Mesenchymal stem cell (in vitro differentiated cells and primary cell): ENCODE data around the gene IL1RL2.

Experiments used
- DNase-seq: peaks from one replicate; pipeline ENCODE4 v3.0.0-alpha.2; 2013
- H2AFZ ChIP-seq: one replicate; pipeline ENCODE4 v1.6.1; 2013; ENCODE audit warnings: low read depth, mild to moderate bottlenecking, control low read depth, inconsistent platforms, low read length, moderate library complexity
- H2AK5ac ChIP-seq: 2 replicates; pipeline ENCODE4 v1.6.1; 2013; ENCODE audit warnings: low read length, moderate library complexity, mild to moderate bottlenecking, inconsistent platforms; ENCODE audit not compliant: severe bottlenecking
- H2BK120ac ChIP-seq: one replicate; pipeline ENCODE4 v1.6.1; 2013; ENCODE audit warnings: low read depth, mild to moderate bottlenecking, inconsistent platforms, low read length, moderate library complexity
- H2BK12ac ChIP-seq, 2 experiments: one replicate each; pipeline ENCODE4 v1.6.1; 2013; ENCODE audit warnings: inconsistent platforms in 2 of 2, low read length in 2 of 2, mild to moderate bottlenecking in 2 of 2, moderate library complexity in 2 of 2, control low read depth in 1 of 2
- H2BK15ac ChIP-seq: one replicate; pipeline ENCODE4 v1.6.1; 2013; ENCODE audit warnings: mild to moderate bottlenecking, low read depth, inconsistent platforms; ENCODE audit not compliant: poor library complexity, severe bottlenecking
- H2BK5ac ChIP-seq: 2 replicates; pipeline ENCODE4 v1.6.1; 2013; ENCODE audit warnings: low read depth, mild to moderate bottlenecking, low read length, control low read depth, inconsistent platforms; ENCODE audit not compliant: poor library complexity, severe bottlenecking
- H3K14ac ChIP-seq, 2 experiments: one replicate each; pipeline ENCODE4 v1.6.1; 2013; ENCODE audit warnings: inconsistent platforms in 2 of 2, low read length in 2 of 2, control low read depth in 1 of 2, mild to moderate bottlenecking in 1 of 2, moderate library complexity in 1 of 2
- H3K18ac ChIP-seq, 2 experiments: one replicate each; pipeline ENCODE4 v1.6.1; 2013; ENCODE audit warnings: inconsistent platforms in 2 of 2, low read length in 2 of 2, control low read depth in 1 of 2, low read depth in 1 of 2, mild to moderate bottlenecking in 1 of 2
- H3K23ac ChIP-seq, 2 experiments: one replicate each; pipeline ENCODE4 v1.6.1; 2013; ENCODE audit warnings: inconsistent platforms in 2 of 2, low read length in 2 of 2, mild to moderate bottlenecking in 2 of 2, moderate library complexity in 2 of 2, control low read depth in 1 of 2
- H3K27ac ChIP-seq: 2 replicates; pipeline ENCODE4 v1.5.1; 2013; ENCODE audit warnings: mild to moderate bottlenecking, moderate library complexity, low read length, control low read depth, inconsistent platforms; ENCODE audit not compliant: poor library complexity, severe bottlenecking
- H3K27me3 ChIP-seq, 2 experiments: 2 replicates each; pipeline versions ENCODE4 v1.6.1 to v1.7.0; 2013; ENCODE audit warnings: low read length in 2 of 2, mild to moderate bottlenecking in 2 of 2, moderate library complexity in 2 of 2, control low read depth in 1 of 2, inconsistent platforms in 1 of 2; ENCODE audit not compliant: control insufficient read depth in 1 of 2, insufficient read depth in 1 of 2
- H3K36me3 ChIP-seq, 2 experiments: 2 replicates each; pipeline versions ENCODE4 v1.6.1 to v1.7.0; 2013; ENCODE audit warnings: low read length in 2 of 2, control low read depth in 1 of 2, inconsistent platforms in 1 of 2, low read depth in 1 of 2, mild to moderate bottlenecking in 1 of 2; ENCODE audit not compliant: insufficient read depth in 2 of 2, control insufficient read depth in 1 of 2
- H3K4ac ChIP-seq, 2 experiments: one replicate each; pipeline ENCODE4 v1.6.1; 2013; ENCODE audit warnings: inconsistent platforms in 2 of 2, low read length in 2 of 2, mild to moderate bottlenecking in 2 of 2, moderate library complexity in 2 of 2, control low read depth in 1 of 2, low read depth in 1 of 2
- H3K4me1 ChIP-seq: 2 replicates; pipeline ENCODE4 v1.6.1; 2013; ENCODE audit warnings: low read depth, low read length, control low read depth; ENCODE audit not compliant: control insufficient read depth, insufficient read depth
- H3K4me2 ChIP-seq: 2 replicates; pipeline ENCODE4 v1.6.1; 2013; ENCODE audit warnings: low read length, mild to moderate bottlenecking, inconsistent platforms; ENCODE audit not compliant: poor library complexity, severe bottlenecking
- H3K4me3 ChIP-seq, 2 experiments: 2 replicates each; pipeline versions ENCODE4 v1.5.1 to v1.7.0; 2013; ENCODE audit warnings: low read length in 2 of 2, mild to moderate bottlenecking in 2 of 2, control low read depth in 1 of 2, low read depth in 1 of 2; ENCODE audit not compliant: insufficient read depth in 1 of 2
- H3K79me1 ChIP-seq: replicated peaks from 2 replicates; pipeline ENCODE4 v1.6.1; 2013; ENCODE audit warnings: mild to moderate bottlenecking, control low read depth, low read length, inconsistent platforms; ENCODE audit not compliant: poor library complexity, severe bottlenecking
- H3K9ac ChIP-seq: 2 replicates; pipeline ENCODE4 v1.7.0; 2013; ENCODE audit warnings: mild to moderate bottlenecking, low read length, moderate library complexity
- H3K9me3 ChIP-seq: 2 replicates; pipeline ENCODE4 v1.7.0; 2013; ENCODE audit warnings: mild to moderate bottlenecking, low read length; ENCODE audit not compliant: control insufficient read depth
- H4K8ac ChIP-seq: one replicate; pipeline ENCODE4 v1.6.1; 2013; ENCODE audit warnings: inconsistent platforms, mild to moderate bottlenecking, low read length, moderate library complexity
- H4K91ac ChIP-seq: one replicate; pipeline ENCODE4 v1.6.1; 2013; ENCODE audit warnings: mild to moderate bottlenecking, low read length, inconsistent platforms
- WGBS: methylation state at CpG from one replicate; pipeline ENCODE4 v1.1.7; 2013; ENCODE audit warnings: mixed read lengths; 5-methylcytosine and 5-hydroxymethylcytosine counted together

IL1RL2 gene

DNA sequence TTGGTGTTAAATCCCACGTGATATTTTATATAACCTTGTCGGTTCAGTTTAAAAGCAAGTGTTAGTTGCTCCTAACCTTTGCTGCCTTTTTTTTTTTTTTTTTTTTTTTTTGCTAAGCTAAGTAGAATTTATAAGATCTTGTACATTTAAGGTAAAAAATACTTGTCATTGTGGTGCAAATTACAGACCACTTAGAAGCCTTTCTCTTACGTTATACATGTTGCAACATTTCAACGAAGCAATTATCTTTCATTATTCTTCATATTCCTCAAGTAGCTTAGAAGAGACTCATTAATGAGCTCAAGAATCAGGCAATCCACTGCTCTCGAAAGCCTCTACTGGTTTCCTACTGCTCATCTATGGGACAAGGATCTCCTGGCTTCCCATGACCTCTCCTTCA is 14.9 kb upstream of the IL1RL2 start:
- no peak overlapping the region for H2AK5ac ChIP-seq
- DNase-seq, result no peak
- no peak overlapping the region for H2BK120ac ChIP-seq
- H3K4me2 ChIP-seq, result no peak overlapping the region
- H3K9ac ChIP-seq, result no peak overlapping the region
- H4K8ac ChIP-seq, result no peak overlapping the region
- H2BK5ac ChIP-seq, result no peak overlapping the region
- H3K14ac ChIP-seq, result no peak overlapping the region
- H3K9me3 ChIP-seq, result no peaks in the 10 kb centered on the region
- H3K79me1 ChIP-seq, result no peaks in the 10 kb centered on the region
- H2BK15ac ChIP-seq, result no peak overlapping the region
- no peak overlapping the region for H3K4ac ChIP-seq
- no peak overlapping the region for H3K27ac ChIP-seq
- H2BK12ac ChIP-seq, result no peak overlapping the region
- H3K36me3 ChIP-seq, result peaks cover 3 to 97% of the 10 kb centered on the region in 2 experiments
- H3K18ac ChIP-seq, result no peak overlapping the region
- H3K23ac ChIP-seq, result no peak overlapping the region
- H4K91ac ChIP-seq, result no peak overlapping the region
- WGBS, result 97% methylated on average over 3 of the region's 5 CpGs
- H3K4me3 ChIP-seq, result no peak overlapping the region
- H3K4me1 ChIP-seq, result no peaks in the 10 kb centered on the region
- no peaks in the 10 kb centered on the region for H3K27me3 ChIP-seq
- H2AFZ ChIP-seq, result no peak overlapping the region

DNA sequence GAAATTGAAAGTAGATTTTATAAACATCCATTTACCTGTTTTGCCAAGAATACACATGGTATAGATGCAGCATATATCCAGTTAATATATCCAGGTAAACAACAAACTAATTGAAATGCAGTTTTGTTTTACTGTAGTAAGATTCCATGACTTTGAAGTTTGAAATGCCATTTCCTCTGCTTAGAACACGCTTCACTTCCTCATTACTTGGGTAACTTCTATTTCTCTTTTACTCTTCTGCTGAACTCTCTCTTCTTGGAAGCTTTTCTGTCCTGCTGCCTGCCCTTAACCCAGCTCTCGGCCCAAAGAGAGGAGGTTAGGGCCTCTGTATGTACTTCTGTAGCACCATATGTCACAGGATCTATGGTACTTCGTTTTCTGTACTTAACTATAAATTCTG is 14.1 kb upstream of the IL1RL2 start:
- no peak overlapping the region for H3K23ac ChIP-seq
- no peak for DNase-seq
- no peak overlapping the region for H3K4me2 ChIP-seq
- no peak overlapping the region for H4K8ac ChIP-seq
- peaks cover 4 to 100% of the 10 kb centered on the region in 2 experiments for H3K36me3 ChIP-seq
- H3K18ac ChIP-seq, result no peak overlapping the region
- H3K9ac ChIP-seq, result no peak overlapping the region
- H2BK15ac ChIP-seq, result no peak overlapping the region
- H2AK5ac ChIP-seq, result no peak overlapping the region
- H3K4me1 ChIP-seq, result no peaks in the 10 kb centered on the region
- no peaks in the 10 kb centered on the region for H3K9me3 ChIP-seq
- no peak overlapping the region for H3K4me3 ChIP-seq
- no peaks in the 10 kb centered on the region for H3K27me3 ChIP-seq
- no peak overlapping the region for H4K91ac ChIP-seq
- H3K14ac ChIP-seq, result no peak overlapping the region
- no peak overlapping the region for H3K27ac ChIP-seq
- no peak overlapping the region for H2BK120ac ChIP-seq
- H2BK12ac ChIP-seq, result no peak overlapping the region
- H2BK5ac ChIP-seq, result no peak overlapping the region
- H3K79me1 ChIP-seq, result no peaks in the 10 kb centered on the region
- 60% methylated on average over 1 of the region's 3 CpGs for WGBS
- H2AFZ ChIP-seq, result no peak overlapping the region
- H3K4ac ChIP-seq, result no peak overlapping the region

DNA sequence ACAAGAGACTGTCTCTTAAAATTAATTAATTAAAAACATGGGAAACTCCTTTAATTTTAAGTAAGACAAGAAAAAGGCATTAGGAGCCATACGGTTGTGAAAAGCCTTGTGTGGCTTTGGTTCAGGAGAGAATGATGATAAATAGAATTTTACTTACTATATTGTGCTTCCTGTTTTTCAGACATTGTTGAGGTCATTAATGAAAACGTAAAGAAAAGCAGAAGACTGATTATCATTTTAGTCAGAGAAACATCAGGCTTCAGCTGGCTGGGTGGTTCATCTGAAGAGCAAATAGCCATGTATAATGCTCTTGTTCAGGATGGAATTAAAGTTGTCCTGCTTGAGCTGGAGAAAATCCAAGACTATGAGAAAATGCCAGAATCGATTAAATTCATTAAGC is 10.7 kb upstream of the IL1RL2 start:
- H3K23ac ChIP-seq, result no peak overlapping the region
- no peak overlapping the region for H2AK5ac ChIP-seq
- H3K4me3 ChIP-seq, result no peak overlapping the region
- no peak overlapping the region for H2BK120ac ChIP-seq
- H2AFZ ChIP-seq, result no peak overlapping the region
- H3K14ac ChIP-seq, result no peak overlapping the region
- no peak overlapping the region for H4K91ac ChIP-seq
- H3K4ac ChIP-seq, result no peak overlapping the region
- H3K79me1 ChIP-seq, result no peaks in the 10 kb centered on the region
- peaks cover 8 to 95% of the 10 kb centered on the region in 2 experiments for H3K36me3 ChIP-seq
- no peak overlapping the region for H4K8ac ChIP-seq
- no peak overlapping the region for H2BK15ac ChIP-seq
- no peak overlapping the region for H2BK5ac ChIP-seq
- no peaks in the 10 kb centered on the region for H3K9me3 ChIP-seq
- H3K4me2 ChIP-seq, result no peak overlapping the region
- H3K27ac ChIP-seq, result no peak overlapping the region
- no peaks in the 10 kb centered on the region for H3K27me3 ChIP-seq
- H3K4me1 ChIP-seq, result no peaks in the 10 kb centered on the region
- no peak for DNase-seq
- no peak overlapping the region for H2BK12ac ChIP-seq
- 98% methylated on average over 3 of the region's 3 CpGs for WGBS
- no peak overlapping the region for H3K9ac ChIP-seq
- H3K18ac ChIP-seq, result no peak overlapping the region

DNA sequence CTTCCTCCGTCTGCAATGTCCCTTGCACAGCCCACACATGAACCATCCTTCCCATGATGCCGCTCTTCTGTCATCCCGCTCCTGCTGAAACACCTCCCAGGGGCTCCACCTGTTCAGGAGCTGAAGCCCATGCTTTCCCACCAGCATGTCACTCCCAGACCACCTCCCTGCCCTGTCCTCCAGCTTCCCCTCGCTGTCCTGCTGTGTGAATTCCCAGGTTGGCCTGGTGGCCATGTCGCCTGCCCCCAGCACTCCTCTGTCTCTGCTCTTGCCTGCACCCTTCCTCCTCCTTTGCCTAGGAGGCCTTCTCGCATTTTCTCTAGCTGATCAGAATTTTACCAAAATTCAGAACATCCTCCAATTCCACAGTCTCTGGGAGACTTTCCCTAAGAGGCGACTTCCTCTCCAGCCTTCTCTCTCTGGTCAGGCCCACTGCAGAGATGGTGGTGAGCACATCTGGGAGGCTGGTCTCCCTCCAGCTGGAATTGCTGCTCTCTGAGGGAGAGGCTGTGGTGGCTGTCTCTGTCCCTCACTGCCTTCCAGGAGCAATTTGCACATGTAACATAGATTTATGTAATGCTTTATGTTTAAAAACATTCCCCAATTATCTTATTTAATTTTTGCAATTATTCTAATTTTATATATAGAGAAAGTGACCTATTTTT is 8.9 kb upstream of the IL1RL2 start:
- Histone ChIP-seq H2BK12ac (no peak overlapping the region), H3K23ac (no peak overlapping the region), H3K4me3 (no peak overlapping the region), H3K27me3 (no peaks in the 10 kb centered on the region), H3K14ac (no peak overlapping the region), H2AFZ (no peak overlapping the region), H3K4me1 (no peaks in the 10 kb centered on the region), H2BK5ac (no peak overlapping the region), H3K4ac (no peak overlapping the region), H3K18ac (peak overlapping the region; percentile 8 to 37), H3K4me2 (no peak overlapping the region), H3K79me1 (no peaks in the 10 kb centered on the region), H3K9me3 (no peaks in the 10 kb centered on the region), H4K8ac (peak overlapping the region; percentile 39), H3K9ac (no peak overlapping the region), H3K36me3 (peaks cover 8 to 77% of the 10 kb centered on the region in 2 experiments), H2AK5ac (no peak overlapping the region), H2BK120ac (no peak overlapping the region), H4K91ac (peak overlapping the region; percentile 57), H2BK15ac (no peak overlapping the region), H3K27ac (no peak overlapping the region)
- 88% methylated on average over 7 of the region's 7 CpGs for WGBS
- DNase-seq, result no peak
